HCT116 (cell line): Measurements from ENCODE around the gene DNAJC8.

Source experiments
- CTCF ChIP-seq, 3 experiments: fragments of 200-600 bp in 1 of 3; sonication (generic) in 1 of 3; IDR thresholded peaks in 2 of 3; conservative IDR thresholded peaks in 1 of 3; 2 replicates each; pipeline ENCODE4 v1.5.1; 2012 to 2017; ENCODE audit warnings: low read depth in 2 of 3, low read length in 2 of 3, antibody characterized with exemption in 1 of 3, borderline replicate concordance in 1 of 3, control low read depth in 1 of 3, mild to moderate bottlenecking in 1 of 3, mixed read lengths in 1 of 3, mixed run types in 1 of 3, moderate library complexity in 1 of 3; ENCODE audit not compliant: insufficient read depth in 1 of 3
- SIN3A ChIP-seq: IDR thresholded peaks from 2 replicates; pipeline ENCODE4 v1.6.1; 2012; ENCODE audit warnings: low read depth

DNA sequence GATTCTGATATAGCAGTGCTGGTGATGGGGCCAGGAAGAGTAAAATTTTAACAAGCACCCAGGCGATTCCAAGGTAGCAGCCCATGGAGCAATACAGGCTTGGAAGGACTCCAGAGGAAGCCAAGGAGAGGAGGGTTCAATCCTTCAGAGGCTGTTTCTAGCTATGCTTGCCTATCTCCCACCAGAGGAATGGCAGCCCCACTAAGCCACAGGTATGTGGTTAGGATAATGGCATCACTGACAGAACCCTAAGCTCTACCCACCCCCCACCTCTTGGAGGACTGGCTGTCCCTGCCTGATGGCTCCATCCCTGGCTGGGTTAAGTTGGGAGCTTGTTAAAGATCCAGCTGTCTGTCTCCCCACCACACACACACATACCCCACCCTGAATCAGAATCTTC, 37.0 kb downstream of the DNAJC8 start:
- TF ChIP-seq CTCF (IDR thresholded peaks at IDR 0.05 in 2 of 3, conservative IDR thresholded peaks at IDR 0.05 in 1 of 3; ENCODE audit: borderline replicate concordance in 1 of 3, insufficient read depth in 1 of 3, low read depth in 2 of 3, low read length in 2 of 3), result no peak
- no peak for TF ChIP-seq SIN3A
